ENCODE data around the gene TDG.

Gene TDG

GRCh38 chr12:103952497-103952896 is 13.2 kb upstream of the TDG start:
- Histone ChIP-seq H3K27me3 (ENCODE audit: control insufficient read depth, insufficient read depth, low read length) (no peaks in the 10 kb centered on the region), H3K9ac (no peak overlapping the region), H3K27ac (no peak overlapping the region), H3K4me3 (ENCODE audit: low read depth, low read length) (no peak overlapping the region), H3K4me1 (peaks cover 9% of the 10 kb centered on the region), H3K79me2 (peaks cover 11% of the 10 kb centered on the region), H3K9me3 (ENCODE audit: control insufficient read depth, low read length) (no peaks in the 10 kb centered on the region), H3K4me2 (ENCODE audit: low read length) (no peak overlapping the region), H3K36me3 (ENCODE audit: control insufficient read depth, insufficient read depth, low read length) (no peaks in the 10 kb centered on the region), H2AFZ (no peak overlapping the region)
- TF ChIP-seq CTCF (IDR thresholded peaks at IDR 0.05): no peak

GRCh38 chr12:103955811-103956508 is 9.7 kb upstream of the TDG start:
- peak overlapping the region; percentile 78 for H3K4me3 ChIP-seq (ENCODE audit: low read depth, low read length)
- H3K27ac ChIP-seq: no peak overlapping the region
- peaks cover 11% of the 10 kb centered on the region for H3K79me2 ChIP-seq
- H3K4me1 ChIP-seq: peaks cover 10% of the 10 kb centered on the region
- peak overlapping the region; percentile 97 for H2AFZ ChIP-seq
- peak overlapping the region; percentile 99 for H3K4me2 ChIP-seq (ENCODE audit: low read length)
- H3K36me3 ChIP-seq (ENCODE audit: control insufficient read depth, insufficient read depth, low read length): no peaks in the 10 kb centered on the region
- TF ChIP-seq CTCF (IDR thresholded peaks at IDR 0.05): no peak
- no peak overlapping the region for H3K9ac ChIP-seq
- no peaks in the 10 kb centered on the region for H3K27me3 ChIP-seq (ENCODE audit: control insufficient read depth, insufficient read depth, low read length)
- H3K9me3 ChIP-seq (ENCODE audit: control insufficient read depth, low read length): no peaks in the 10 kb centered on the region

GRCh38 chr12:103956509-103957027 is 9.1 kb upstream of the TDG start:
- no peak for TF ChIP-seq CTCF (IDR thresholded peaks at IDR 0.05)
- Histone ChIP-seq H3K4me2 (ENCODE audit: low read length) (peak overlapping the region; percentile 99), H3K4me1 (peaks cover 10% of the 10 kb centered on the region), H3K79me2 (peaks cover 11% of the 10 kb centered on the region), H3K4me3 (ENCODE audit: low read depth, low read length) (peak overlapping the region; percentile 78), H3K36me3 (ENCODE audit: control insufficient read depth, insufficient read depth, low read length) (no peaks in the 10 kb centered on the region), H2AFZ (peak overlapping the region; percentile 97), H3K27me3 (ENCODE audit: control insufficient read depth, insufficient read depth, low read length) (no peaks in the 10 kb centered on the region), H3K9ac (peak overlapping the region; percentile 8), H3K27ac (peak overlapping the region; percentile 97), H3K9me3 (ENCODE audit: control insufficient read depth, low read length) (no peaks in the 10 kb centered on the region)

GRCh38 chr12:103957865-103958388 is 7.7 kb upstream of the TDG start:
- Histone ChIP-seq H3K4me2 (ENCODE audit: low read length) (peak overlapping the region; percentile 99), H3K79me2 (peaks cover 11% of the 10 kb centered on the region), H2AFZ (peak overlapping the region; percentile 97), H3K4me3 (ENCODE audit: low read depth, low read length) (peak overlapping the region; percentile 78), H3K36me3 (ENCODE audit: control insufficient read depth, insufficient read depth, low read length) (no peaks in the 10 kb centered on the region), H3K4me1 (peaks cover 10% of the 10 kb centered on the region), H3K9ac (no peak overlapping the region), H3K27me3 (ENCODE audit: control insufficient read depth, insufficient read depth, low read length) (no peaks in the 10 kb centered on the region), H3K27ac (peak overlapping the region; percentile 97), H3K9me3 (ENCODE audit: control insufficient read depth, low read length) (no peaks in the 10 kb centered on the region)
- TF ChIP-seq CTCF (IDR thresholded peaks at IDR 0.05): no peak
